Fibroblast of mammary gland (primary cell): ENCODE measurements around the gene MAPKAPK5.

ENCODE experiments used
- DNase-seq: peaks from one replicate; pipeline ENCODE4 v3.0.0-alpha.2; 2010; ENCODE audit warnings: low read depth
- H3K4me3 ChIP-seq: 2 replicates; pipeline ENCODE4 v1.5.1; 2011; ENCODE audit warnings: low read depth, mild to moderate bottlenecking, low read length, moderate library complexity; ENCODE audit not compliant: control insufficient read depth
- CTCF ChIP-seq: conservative IDR thresholded peaks from 2 replicates; pipeline ENCODE4 v1.5.1; 2011; ENCODE audit warnings: low read depth, low read length, inconsistent platforms; ENCODE audit not compliant: control insufficient read depth, insufficient read depth

Gene MAPKAPK5

GRCh38 chr12:111907740-111908139 is 65.7 kb downstream of the MAPKAPK5 start:
- no peak for TF ChIP-seq CTCF
- H3K4me3 ChIP-seq: no peak overlapping the region
- no peak for DNase-seq

GRCh38 chr12:111925171-111925570 is 83.1 kb downstream of the MAPKAPK5 start:
- no peak for DNase-seq
- no peak for TF ChIP-seq CTCF
- H3K4me3 ChIP-seq: no peak overlapping the region

- no peak for TF ChIP-seq CTCF
- H3K4me3 ChIP-seq: no peak overlapping the region
- DNase-seq: no peak
These were observed 84.6 kb downstream of the MAPKAPK5 start for GRCh38 chr12:111926631-111927030.

GRCh38 chr12:111927346-111927745 is 85.3 kb downstream of the MAPKAPK5 start:
- H3K4me3 ChIP-seq: no peak overlapping the region
- no peak for TF ChIP-seq CTCF
- no peak for DNase-seq

GRCh38 chr12:111932241-111932640 is 90.2 kb downstream of the MAPKAPK5 start:
- no peak for TF ChIP-seq CTCF
- DNase-seq: no peak
- H3K4me3 ChIP-seq: no peak overlapping the region

- H3K4me3 ChIP-seq: no peak overlapping the region
- DNase-seq: no peak
- TF ChIP-seq CTCF: no peak
These were observed 94.8 kb downstream of the MAPKAPK5 start for GRCh38 chr12:111936869-111937268.

GRCh38 chr12:111937429-111937828 is 95.4 kb downstream of the MAPKAPK5 start:
- no peak for DNase-seq
- TF ChIP-seq CTCF: no peak
- no peak overlapping the region for H3K4me3 ChIP-seq
